Adrenal gland (tissue), 5 donors: ENCODE results near the gene C20orf202.

Experiments used
- POLR2A ChIP-seq, 2 donors: fragments of 450-650 bp; IDR thresholded peaks; one replicate each; pipeline ENCODE4 v1.6.1; 2017; ENCODE audit warnings: antibody characterized with exemption in 2 of 2, mild to moderate bottlenecking in 2 of 2, moderate library complexity in 1 of 2
- TF ChIP-seq, protein P1 (sequence below), 6 experiments: fragments of 450-650 bp in 4 of 6; fragments of 200-600 bp in 2 of 6; sonication (generic) in 1 of 6; IDR thresholded peaks; 1 replicate in 5 of 6; 2 replicates in 1 of 6; pipeline versions ENCODE4 v1.5.1 to v1.8.0; 2016 to 2021; ENCODE audit warnings: antibody characterized with exemption in 6 of 6, mild to moderate bottlenecking in 2 of 6, moderate library complexity in 1 of 6
- donor health status: DM: no; HTN: no; CAD: no.

DNA sequence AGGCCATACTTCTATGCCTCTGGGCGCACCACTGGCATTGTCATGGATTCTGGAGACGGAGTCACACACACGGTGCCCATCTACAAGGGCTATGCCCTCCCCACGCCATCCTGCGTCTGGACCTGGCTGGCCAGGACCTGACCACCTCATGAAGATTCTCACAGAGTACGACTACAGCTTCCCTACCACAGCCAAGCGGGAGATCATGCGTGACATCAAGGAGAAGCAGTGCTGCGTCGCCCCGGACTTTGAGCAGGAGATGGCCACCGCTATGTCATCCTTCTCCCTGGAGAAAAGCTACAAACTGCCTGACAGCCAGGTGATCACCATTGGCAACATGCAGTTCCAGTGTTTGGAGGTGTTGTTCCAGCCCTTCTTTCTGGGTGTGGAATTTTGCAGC, 42.3 kb upstream of the C20orf202 start:
- TF ChIP-seq, protein P1, sequence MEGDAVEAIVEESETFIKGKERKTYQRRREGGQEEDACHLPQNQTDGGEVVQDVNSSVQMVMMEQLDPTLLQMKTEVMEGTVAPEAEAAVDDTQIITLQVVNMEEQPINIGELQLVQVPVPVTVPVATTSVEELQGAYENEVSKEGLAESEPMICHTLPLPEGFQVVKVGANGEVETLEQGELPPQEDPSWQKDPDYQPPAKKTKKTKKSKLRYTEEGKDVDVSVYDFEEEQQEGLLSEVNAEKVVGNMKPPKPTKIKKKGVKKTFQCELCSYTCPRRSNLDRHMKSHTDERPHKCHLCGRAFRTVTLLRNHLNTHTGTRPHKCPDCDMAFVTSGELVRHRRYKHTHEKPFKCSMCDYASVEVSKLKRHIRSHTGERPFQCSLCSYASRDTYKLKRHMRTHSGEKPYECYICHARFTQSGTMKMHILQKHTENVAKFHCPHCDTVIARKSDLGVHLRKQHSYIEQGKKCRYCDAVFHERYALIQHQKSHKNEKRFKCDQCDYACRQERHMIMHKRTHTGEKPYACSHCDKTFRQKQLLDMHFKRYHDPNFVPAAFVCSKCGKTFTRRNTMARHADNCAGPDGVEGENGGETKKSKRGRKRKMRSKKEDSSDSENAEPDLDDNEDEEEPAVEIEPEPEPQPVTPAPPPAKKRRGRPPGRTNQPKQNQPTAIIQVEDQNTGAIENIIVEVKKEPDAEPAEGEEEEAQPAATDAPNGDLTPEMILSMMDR (IDR thresholded peaks at IDR 0.05) = no peak
- TF ChIP-seq POLR2A (IDR thresholded peaks at IDR 0.05) = no peak
